Measurements from ENCODE around the gene WAPL. TPM values are rescaled to one million over a fixed set of nuclear protein-coding genes. Genes with fewer than 3 reads are reported as not detected.
"Not testable (repeated sequence)": the region's sequence is repeated elsewhere in the genome, so short reads cannot be mapped to it uniquely, and the experiment has no call there.

Gene WAPL
- total RNA-seq, 4 donors from 2014 or later: 34.2 to 40.5 (median 39.3) TPM

DNA sequence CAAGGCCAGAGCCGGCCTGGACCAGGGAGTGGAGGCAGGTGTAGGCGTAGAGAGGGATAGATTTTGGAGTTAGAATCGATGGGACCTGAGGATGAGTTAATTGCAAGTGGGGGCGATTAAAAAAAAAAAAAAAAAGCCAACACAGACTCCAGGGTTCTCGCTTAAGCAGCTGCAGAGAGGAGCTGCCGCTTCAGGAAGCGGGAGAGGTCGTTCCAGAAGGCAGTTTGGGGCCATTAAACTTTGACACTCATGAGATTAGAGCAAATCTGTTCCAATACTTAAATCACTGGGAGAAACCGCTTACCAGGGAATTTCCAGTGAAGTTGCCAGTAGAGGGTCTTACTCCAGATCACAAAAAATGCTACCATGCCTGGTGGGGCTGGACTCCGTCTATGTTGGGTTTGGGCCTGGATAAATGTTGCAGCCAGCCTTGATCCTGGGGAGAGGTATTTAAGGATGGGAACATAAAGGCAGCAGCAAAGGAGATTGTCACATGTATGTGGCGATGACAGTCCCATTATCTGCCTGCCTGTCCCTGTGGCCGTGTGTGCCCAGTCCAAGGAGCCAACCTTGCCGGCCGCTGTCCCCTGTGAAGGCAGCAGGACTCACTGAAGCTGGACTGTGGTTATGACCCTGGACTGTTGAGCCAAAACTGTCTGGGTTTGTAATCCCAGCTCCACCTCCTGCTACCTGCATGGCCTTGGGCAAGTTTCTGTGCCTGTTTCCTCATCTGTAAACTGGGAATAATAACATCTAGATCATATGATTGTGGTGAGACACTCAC, 131.1 kb downstream of the WAPL start:
- Histone ChIP-seq H3K27me3 (peaks cover 6 to 41% (median 13%) of the 10 kb centered on the region in 4 donors), H3K9me3 (no peaks in the 10 kb centered on the region), H3K4me1 (peaks cover 4 to 13% (median 9%) of the 10 kb centered on the region in 4 donors), H3K36me3 (no peaks in the 10 kb centered on the region), H3K4me3 (no peak overlapping the region), H3K27ac (replicated peaks in 1 of 4) (no peak overlapping the region)
- no peak for DNase-seq (ENCODE audit: extremely low spot score)
- WGBS: 92% methylated on average over 10 of the region's 14 CpGs
- TF ChIP-seq, protein P1, sequence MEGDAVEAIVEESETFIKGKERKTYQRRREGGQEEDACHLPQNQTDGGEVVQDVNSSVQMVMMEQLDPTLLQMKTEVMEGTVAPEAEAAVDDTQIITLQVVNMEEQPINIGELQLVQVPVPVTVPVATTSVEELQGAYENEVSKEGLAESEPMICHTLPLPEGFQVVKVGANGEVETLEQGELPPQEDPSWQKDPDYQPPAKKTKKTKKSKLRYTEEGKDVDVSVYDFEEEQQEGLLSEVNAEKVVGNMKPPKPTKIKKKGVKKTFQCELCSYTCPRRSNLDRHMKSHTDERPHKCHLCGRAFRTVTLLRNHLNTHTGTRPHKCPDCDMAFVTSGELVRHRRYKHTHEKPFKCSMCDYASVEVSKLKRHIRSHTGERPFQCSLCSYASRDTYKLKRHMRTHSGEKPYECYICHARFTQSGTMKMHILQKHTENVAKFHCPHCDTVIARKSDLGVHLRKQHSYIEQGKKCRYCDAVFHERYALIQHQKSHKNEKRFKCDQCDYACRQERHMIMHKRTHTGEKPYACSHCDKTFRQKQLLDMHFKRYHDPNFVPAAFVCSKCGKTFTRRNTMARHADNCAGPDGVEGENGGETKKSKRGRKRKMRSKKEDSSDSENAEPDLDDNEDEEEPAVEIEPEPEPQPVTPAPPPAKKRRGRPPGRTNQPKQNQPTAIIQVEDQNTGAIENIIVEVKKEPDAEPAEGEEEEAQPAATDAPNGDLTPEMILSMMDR (IDR thresholded peaks at IDR 0.05): no peak
- TF ChIP-seq POLR2A (IDR thresholded peaks at IDR 0.05; ENCODE audit: low read depth): no peak
- intact Hi-C loops (cut with DNase I): no loop called here

- Histone ChIP-seq H3K4me3 (peak overlapping the region; percentile 29 to 49 (median 40)), H3K9me3 (no peaks in the 10 kb centered on the region), H3K36me3 (no peaks in the 10 kb centered on the region), H3K4me1 (peaks cover 4 to 13% (median 9%) of the 10 kb centered on the region in 4 donors), H3K27me3 (peaks cover 6 to 41% (median 13%) of the 10 kb centered on the region in 4 donors), H3K27ac (replicated peaks in 1 of 4) (no peak overlapping the region)
- no peak for TF ChIP-seq EP300 (IDR thresholded peaks at IDR 0.05)
- TF ChIP-seq, protein P1 (IDR thresholded peaks at IDR 0.05): no peak
- no peak for TF ChIP-seq POLR2AphosphoS5 (IDR thresholded peaks at IDR 0.05)
- TF ChIP-seq POLR2A (IDR thresholded peaks at IDR 0.05; ENCODE audit: low read depth): no peak
- intact Hi-C loops (cut with DNase I): no loop called here
- DNase-seq (ENCODE audit: extremely low spot score): peak; percentile 83
- WGBS: 27% methylated on average over 35 of the region's 53 CpGs
These were observed 132.0 kb downstream of the WAPL start for GRCh38 chr10:86389441-86390193.

DNA sequence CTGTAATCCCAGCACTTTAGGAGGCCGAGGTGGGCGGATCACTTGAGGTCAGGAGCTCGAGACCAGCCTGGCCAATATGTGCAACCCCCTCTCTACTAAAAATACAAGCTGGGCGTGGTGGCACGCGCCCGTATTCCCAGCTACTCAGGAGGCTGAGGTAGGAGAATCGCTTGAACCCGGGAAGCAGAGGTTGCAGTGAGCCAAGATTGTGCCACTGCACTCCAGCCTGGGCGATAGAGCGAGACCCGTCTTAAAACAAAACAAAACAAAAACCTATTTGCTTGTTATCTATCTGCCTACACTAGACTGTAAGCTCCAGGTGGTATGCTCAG, 132.5 kb downstream of the WAPL start:
- intact Hi-C loops (cut with DNase I); H3K36me3 ChIP-seq; H3K9me3 ChIP-seq; H3K27ac ChIP-seq (replicated peaks in 1 of 4); DNase-seq (ENCODE audit: extremely low spot score): not testable (repeated sequence)
- peaks cover 4 to 13% (median 9%) of the 10 kb centered on the region in 4 donors for H3K4me1 ChIP-seq
- peaks cover 6 to 46% (median 13%) of the 10 kb centered on the region in 4 donors for H3K27me3 ChIP-seq
- WGBS: 40% methylated on average over 12 of the region's 12 CpGs
- peak overlapping the region; percentile 29 to 49 (median 40) for H3K4me3 ChIP-seq

DNA sequence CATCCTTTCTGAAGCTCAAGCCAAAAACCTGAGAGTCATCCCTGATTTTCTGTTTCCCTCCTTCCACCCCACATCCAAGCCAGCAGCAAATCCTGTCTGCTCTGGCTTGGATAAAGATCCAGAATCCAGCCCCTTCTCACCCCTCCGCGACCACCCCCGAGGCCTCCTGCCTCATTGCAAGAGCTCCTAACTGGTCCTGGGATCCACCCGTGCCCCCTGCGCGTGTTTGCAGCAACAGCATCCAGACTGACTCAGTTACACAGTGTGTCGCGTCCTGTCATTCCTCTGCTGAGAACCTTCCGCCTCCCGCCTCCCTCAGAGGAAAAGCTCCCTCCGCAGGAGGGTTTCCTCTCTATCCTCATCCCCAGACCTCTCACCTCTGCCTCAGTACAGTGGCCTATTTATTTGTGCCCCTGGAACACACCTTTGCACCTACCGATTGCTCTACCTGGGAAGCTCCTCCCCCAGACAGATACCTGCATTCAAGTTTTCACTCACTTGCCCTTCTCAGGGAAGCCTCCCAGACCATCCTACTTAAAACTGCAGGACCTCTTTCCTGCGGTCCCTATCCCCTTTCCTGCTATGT, 133.4 kb downstream of the WAPL start:
- 48% methylated on average over 13 of the region's 13 CpGs for WGBS
- DNase-seq (ENCODE audit: extremely low spot score): no peak
- Histone ChIP-seq H3K27ac (replicated peaks in 1 of 4) (no peak overlapping the region), H3K4me3 (no peak overlapping the region), H3K4me1 (peaks cover 4 to 13% (median 9%) of the 10 kb centered on the region in 4 donors), H3K36me3 (no peaks in the 10 kb centered on the region), H3K27me3 (peaks cover 6 to 46% (median 13%) of the 10 kb centered on the region in 4 donors), H3K9me3 (no peaks in the 10 kb centered on the region)
- TF ChIP-seq, protein P1 (IDR thresholded peaks at IDR 0.05): no peak
- TF ChIP-seq POLR2AphosphoS5 (IDR thresholded peaks at IDR 0.05) (no peak), POLR2A (IDR thresholded peaks at IDR 0.05; ENCODE audit: low read depth) (no peak), EP300 (IDR thresholded peaks at IDR 0.05) (no peak)
- intact Hi-C loops (cut with DNase I): no loop called here

DNA sequence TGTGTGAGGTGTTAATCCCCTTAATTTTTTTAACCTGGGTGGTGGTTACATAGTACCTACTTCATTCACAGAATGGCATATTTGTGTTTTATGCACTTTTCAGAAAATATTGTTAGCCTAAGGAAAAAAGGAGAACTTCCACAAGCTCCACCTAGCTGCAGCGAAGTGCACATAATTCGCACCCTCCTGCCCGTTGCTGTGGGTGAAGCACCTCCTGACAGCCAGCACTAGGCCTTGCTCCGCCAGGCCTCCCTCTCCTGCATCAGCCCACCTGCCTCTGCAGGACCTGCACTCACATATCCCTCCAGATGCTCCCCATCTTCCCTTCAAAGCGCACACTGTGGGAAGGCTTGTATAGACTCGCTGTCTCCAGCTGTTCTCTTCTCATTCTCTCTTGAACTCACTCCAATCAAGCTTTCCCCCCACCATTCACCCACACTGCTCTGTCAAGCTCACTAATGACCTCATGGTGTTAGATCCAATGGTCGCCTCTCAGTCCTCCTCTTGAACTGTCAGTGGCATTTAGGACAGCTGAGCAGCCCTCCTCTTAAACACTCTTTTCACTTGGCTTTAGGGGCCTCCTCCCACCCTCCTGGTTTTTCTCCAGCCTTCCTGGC, 134.3 kb downstream of the WAPL start:
- Histone ChIP-seq H3K4me3 (no peak overlapping the region), H3K36me3 (no peaks in the 10 kb centered on the region), H3K4me1 (peaks cover 4 to 13% (median 9%) of the 10 kb centered on the region in 4 donors), H3K9me3 (no peaks in the 10 kb centered on the region), H3K27me3 (peaks cover 6 to 48% (median 13%) of the 10 kb centered on the region in 4 donors), H3K27ac (replicated peaks in 1 of 4) (no peak overlapping the region)
- DNase-seq (ENCODE audit: extremely low spot score): no peak
- intact Hi-C loops (cut with DNase I): no loop called here
- TF ChIP-seq POLR2A (IDR thresholded peaks at IDR 0.05; ENCODE audit: low read depth): no peak
- no peak for TF ChIP-seq POLR2AphosphoS5 (IDR thresholded peaks at IDR 0.05)
- TF ChIP-seq, protein P1 (IDR thresholded peaks at IDR 0.05): no peak
- 55% methylated on average over 7 of the region's 7 CpGs for WGBS

Data from esophagus muscularis mucosa (tissue), 4 donors.